ENCODE measurements around the gene SUN3. TPM values are rescaled to one million over a fixed set of nuclear protein-coding genes. Genes with fewer than 3 reads are reported as not detected.

Gene SUN3
- total and polyA plus RNA-seq, 2 of the 13 experiments (the other 11 are each of a cell fraction or from before 2014, with no cell fraction given): not detected

DNA sequence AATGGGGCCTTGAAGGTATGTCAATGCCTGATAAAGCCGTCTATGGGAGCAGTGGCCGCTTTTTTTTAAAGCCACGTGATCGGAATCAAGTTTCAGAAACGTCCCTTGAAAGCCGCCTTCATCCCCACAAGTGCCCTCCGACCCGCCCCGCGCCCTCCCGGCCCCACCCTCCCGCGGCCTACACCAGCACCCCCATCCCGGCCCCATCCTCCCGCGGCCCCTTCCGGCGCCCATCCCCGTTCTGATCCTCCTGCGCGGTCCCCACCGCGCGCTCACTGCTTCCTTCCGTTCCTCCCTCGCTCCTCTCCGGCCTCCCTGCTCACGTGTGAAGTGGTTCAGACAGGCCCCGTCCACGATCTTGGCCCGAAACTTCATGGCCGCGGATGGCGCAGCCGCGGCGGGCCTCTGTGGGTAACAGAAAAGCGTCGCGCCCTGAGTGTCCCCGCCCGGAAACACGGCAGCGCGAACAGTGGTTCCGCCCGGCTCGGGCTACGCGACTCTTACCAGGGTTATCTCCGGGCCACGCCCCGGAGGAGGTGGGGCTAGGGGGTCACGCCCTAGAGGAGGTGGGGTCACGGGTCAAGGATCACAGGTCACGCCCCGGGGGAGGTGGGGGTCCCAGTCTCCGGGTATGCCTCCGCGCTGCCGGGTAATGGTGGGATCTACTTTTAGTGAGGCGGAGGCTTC lies 49.6 kb downstream of the SUN3 start, which contains the start of gene HUS1 (continued):
- TF ChIP-seq, protein P1, sequence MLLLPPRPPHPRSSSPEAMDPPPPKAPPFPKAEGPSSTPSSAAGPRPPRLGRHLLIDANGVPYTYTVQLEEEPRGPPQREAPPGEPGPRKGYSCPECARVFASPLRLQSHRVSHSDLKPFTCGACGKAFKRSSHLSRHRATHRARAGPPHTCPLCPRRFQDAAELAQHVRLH (CRISPR knock-in tag; IDR thresholded peaks at IDR 0.05; ENCODE audit: borderline replicate concordance, low read depth): peak; percentile 84; the same call in 1 of the 2 replicates
- TF ChIP-seq, protein P2, sequence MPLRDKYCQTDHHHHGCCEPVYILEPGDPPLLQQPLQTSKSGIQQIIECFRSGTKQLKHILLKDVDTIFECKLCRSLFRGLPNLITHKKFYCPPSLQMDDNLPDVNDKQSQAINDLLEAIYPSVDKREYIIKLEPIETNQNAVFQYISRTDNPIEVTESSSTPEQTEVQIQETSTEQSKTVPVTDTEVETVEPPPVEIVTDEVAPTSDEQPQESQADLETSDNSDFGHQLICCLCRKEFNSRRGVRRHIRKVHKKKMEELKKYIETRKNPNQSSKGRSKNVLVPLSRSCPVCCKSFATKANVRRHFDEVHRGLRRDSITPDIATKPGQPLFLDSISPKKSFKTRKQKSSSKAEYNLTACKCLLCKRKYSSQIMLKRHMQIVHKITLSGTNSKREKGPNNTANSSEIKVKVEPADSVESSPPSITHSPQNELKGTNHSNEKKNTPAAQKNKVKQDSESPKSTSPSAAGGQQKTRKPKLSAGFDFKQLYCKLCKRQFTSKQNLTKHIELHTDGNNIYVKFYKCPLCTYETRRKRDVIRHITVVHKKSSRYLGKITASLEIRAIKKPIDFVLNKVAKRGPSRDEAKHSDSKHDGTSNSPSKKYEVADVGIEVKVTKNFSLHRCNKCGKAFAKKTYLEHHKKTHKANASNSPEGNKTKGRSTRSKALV (CRISPR knock-in tag; IDR thresholded peaks at IDR 0.05): 0 out of 2 replicates have a peak, but pooled peaks have one; percentile 54
- TF ChIP-seq ZFYVE20 (CRISPR knock-in tag; IDR thresholded peaks at IDR 0.05; ENCODE audit: borderline replicate concordance, low read depth) (0 out of 2 replicates have a peak, but pooled peaks have one; percentile 50), NPAS2 (CRISPR knock-in tag; IDR thresholded peaks at IDR 0.05; ENCODE audit: borderline replicate concordance) (no peak), MIER2 (CRISPR knock-in tag; IDR thresholded peaks at IDR 0.05) (peak; percentile 53; the same call in 1 of the 2 replicates), SOX5 (CRISPR knock-in tag; IDR thresholded peaks at IDR 0.05; ENCODE audit: borderline replicate concordance) (peak; percentile 49; the same call in 1 of the 2 replicates), NFKB2 (CRISPR knock-in tag; IDR thresholded peaks at IDR 0.05; ENCODE audit: borderline replicate concordance) (peak; percentile 91; the same call in 1 of the 2 replicates), ZNF720 (CRISPR knock-in tag; IDR thresholded peaks at IDR 0.05) (0 out of 2 replicates have a peak, but pooled peaks have one; percentile 93), ZMYM2 (CRISPR knock-in tag; IDR thresholded peaks at IDR 0.05) (no peak), CBX1 (IDR thresholded peaks at IDR 0.05; ENCODE audit: low read depth) (peak; percentile 74), ZNF17 (CRISPR knock-in tag; IDR thresholded peaks at IDR 0.05) (no peak), ZNF773 (CRISPR knock-in tag; IDR thresholded peaks at IDR 0.05; ENCODE audit: borderline replicate concordance) (no peak; the same call in 1 of the 2 replicates), ZNF274 (CRISPR knock-in tag; IDR thresholded peaks at IDR 0.05) (peak; percentile 90), ZBTB38 (CRISPR knock-in tag; IDR thresholded peaks at IDR 0.05) (peak; percentile 87)
- TF ChIP-seq, protein P3, sequence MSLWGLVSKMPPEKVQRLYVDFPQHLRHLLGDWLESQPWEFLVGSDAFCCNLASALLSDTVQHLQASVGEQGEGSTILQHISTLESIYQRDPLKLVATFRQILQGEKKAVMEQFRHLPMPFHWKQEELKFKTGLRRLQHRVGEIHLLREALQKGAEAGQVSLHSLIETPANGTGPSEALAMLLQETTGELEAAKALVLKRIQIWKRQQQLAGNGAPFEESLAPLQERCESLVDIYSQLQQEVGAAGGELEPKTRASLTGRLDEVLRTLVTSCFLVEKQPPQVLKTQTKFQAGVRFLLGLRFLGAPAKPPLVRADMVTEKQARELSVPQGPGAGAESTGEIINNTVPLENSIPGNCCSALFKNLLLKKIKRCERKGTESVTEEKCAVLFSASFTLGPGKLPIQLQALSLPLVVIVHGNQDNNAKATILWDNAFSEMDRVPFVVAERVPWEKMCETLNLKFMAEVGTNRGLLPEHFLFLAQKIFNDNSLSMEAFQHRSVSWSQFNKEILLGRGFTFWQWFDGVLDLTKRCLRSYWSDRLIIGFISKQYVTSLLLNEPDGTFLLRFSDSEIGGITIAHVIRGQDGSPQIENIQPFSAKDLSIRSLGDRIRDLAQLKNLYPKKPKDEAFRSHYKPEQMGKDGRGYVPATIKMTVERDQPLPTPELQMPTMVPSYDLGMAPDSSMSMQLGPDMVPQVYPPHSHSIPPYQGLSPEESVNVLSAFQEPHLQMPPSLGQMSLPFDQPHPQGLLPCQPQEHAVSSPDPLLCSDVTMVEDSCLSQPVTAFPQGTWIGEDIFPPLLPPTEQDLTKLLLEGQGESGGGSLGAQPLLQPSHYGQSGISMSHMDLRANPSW (CRISPR knock-in tag; IDR thresholded peaks at IDR 0.05; ENCODE audit: borderline replicate concordance): no peak
- TF ChIP-seq, protein P4, sequence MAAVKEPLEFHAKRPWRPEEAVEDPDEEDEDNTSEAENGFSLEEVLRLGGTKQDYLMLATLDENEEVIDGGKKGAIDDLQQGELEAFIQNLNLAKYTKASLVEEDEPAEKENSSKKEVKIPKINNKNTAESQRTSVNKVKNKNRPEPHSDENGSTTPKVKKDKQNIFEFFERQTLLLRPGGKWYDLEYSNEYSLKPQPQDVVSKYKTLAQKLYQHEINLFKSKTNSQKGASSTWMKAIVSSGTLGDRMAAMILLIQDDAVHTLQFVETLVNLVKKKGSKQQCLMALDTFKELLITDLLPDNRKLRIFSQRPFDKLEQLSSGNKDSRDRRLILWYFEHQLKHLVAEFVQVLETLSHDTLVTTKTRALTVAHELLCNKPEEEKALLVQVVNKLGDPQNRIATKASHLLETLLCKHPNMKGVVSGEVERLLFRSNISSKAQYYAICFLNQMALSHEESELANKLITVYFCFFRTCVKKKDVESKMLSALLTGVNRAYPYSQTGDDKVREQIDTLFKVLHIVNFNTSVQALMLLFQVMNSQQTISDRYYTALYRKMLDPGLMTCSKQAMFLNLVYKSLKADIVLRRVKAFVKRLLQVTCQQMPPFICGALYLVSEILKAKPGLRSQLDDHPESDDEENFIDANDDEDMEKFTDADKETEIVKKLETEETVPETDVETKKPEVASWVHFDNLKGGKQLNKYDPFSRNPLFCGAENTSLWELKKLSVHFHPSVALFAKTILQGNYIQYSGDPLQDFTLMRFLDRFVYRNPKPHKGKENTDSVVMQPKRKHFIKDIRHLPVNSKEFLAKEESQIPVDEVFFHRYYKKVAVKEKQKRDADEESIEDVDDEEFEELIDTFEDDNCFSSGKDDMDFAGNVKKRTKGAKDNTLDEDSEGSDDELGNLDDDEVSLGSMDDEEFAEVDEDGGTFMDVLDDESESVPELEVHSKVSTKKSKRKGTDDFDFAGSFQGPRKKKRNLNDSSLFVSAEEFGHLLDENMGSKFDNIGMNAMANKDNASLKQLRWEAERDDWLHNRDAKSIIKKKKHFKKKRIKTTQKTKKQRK (IDR thresholded peaks at IDR 0.05; ENCODE audit: low read length): no peak
- TF ChIP-seq, protein P5, sequence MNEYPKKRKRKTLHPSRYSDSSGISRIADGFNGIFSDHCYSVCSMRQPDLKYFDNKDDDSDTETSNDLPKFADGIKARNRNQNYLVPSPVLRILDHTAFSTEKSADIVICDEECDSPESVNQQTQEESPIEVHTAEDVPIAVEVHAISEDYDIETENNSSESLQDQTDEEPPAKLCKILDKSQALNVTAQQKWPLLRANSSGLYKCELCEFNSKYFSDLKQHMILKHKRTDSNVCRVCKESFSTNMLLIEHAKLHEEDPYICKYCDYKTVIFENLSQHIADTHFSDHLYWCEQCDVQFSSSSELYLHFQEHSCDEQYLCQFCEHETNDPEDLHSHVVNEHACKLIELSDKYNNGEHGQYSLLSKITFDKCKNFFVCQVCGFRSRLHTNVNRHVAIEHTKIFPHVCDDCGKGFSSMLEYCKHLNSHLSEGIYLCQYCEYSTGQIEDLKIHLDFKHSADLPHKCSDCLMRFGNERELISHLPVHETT (CRISPR knock-in tag; conservative IDR thresholded peaks at IDR 0.05): peak; percentile 77

All from HepG2 (cell line).